Measurements from ENCODE around the gene RHBDF1.

The RHBDF1 gene

DNA sequence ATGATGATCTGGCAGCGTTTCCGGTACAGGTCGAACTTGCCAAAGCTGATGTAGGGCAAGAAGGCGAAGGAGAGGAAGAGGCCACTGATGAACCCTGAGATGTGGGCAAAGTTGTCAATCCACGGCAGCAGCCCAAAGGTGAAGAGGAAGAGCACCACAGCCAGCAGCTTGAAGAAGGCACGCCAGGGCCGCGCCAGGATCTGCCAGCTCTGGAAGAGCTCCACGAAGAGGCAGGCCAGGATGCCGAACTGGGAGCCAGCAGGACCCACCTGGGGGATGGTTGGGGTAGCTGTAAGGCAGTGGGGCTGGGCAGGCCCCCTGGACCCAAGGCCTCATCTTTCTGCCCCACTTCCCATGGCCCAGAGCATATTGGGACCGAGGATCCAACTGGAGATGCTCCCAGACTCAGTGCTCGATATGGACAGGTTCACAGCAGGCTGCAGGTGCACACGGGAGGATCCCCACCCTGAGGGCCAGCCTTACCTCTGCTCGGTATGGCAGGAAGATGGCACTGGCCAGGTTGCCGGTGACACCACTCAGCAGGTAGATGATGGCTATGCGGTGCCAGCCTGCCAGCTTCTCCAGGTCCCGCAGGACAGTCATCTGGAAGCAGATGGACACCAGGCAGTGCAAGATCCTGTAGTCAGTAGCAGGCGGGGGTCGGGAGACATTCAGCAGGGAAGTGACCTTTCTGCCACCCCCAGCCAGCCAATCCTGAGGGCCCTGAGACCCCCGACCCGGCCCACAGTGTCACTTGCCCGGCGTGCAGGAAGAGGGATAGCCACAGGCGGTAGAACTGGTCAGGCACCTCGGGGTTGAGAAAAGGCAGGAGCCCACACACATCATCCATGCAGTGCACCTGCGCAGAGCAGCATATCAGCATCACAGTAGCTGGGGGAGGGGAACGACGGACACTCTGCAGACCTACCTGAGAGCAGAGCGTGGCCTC lies 13.7 kb downstream of the RHBDF1 start:
- peaks cover 17% of the 10 kb centered on the region for H3K79me2 ChIP-seq (ENCODE audit: low read length)
- DNase-seq = no peak
- no peak overlapping the region for H3K27ac ChIP-seq (ENCODE audit: low read length)
- 0 out of 2 replicates have a peak, but pooled peaks cover 3% of the 10 kb centered on the region for H3K36me3 ChIP-seq (replicated peaks; ENCODE audit: insufficient read depth, low read length)
- H3K9ac ChIP-seq (ENCODE audit: low read length) = no peak overlapping the region
- no peaks in the 10 kb centered on the region for H3K9me2 ChIP-seq (replicated peaks; ENCODE audit: insufficient read depth, low read length)
- H3K9me3 ChIP-seq (replicated peaks; ENCODE audit: insufficient read depth, low read length) = no peaks in the 10 kb centered on the region
- no peaks in the 10 kb centered on the region for H4K20me1 ChIP-seq (ENCODE audit: insufficient read depth, low read length)
- no peaks in the 10 kb centered on the region for H3F3A ChIP-seq (ENCODE audit: insufficient read depth, low read length)
- H2AFZ ChIP-seq (ENCODE audit: low read length) = no peak overlapping the region
- no peak for TF ChIP-seq EZH2 (optimal IDR thresholded peaks at IDR 0.05; ENCODE audit: low read depth, low read length)
- TF ChIP-seq, protein P1, sequence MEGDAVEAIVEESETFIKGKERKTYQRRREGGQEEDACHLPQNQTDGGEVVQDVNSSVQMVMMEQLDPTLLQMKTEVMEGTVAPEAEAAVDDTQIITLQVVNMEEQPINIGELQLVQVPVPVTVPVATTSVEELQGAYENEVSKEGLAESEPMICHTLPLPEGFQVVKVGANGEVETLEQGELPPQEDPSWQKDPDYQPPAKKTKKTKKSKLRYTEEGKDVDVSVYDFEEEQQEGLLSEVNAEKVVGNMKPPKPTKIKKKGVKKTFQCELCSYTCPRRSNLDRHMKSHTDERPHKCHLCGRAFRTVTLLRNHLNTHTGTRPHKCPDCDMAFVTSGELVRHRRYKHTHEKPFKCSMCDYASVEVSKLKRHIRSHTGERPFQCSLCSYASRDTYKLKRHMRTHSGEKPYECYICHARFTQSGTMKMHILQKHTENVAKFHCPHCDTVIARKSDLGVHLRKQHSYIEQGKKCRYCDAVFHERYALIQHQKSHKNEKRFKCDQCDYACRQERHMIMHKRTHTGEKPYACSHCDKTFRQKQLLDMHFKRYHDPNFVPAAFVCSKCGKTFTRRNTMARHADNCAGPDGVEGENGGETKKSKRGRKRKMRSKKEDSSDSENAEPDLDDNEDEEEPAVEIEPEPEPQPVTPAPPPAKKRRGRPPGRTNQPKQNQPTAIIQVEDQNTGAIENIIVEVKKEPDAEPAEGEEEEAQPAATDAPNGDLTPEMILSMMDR (IDR thresholded peaks at IDR 0.05; ENCODE audit: low read length) = no peak
- TF ChIP-seq EZH2phosphoT487 (IDR thresholded peaks at IDR 0.05; ENCODE audit: low read length) = no peak
- H3K4me2 ChIP-seq (ENCODE audit: low read depth, low read length) = no peak overlapping the region
- no peak overlapping the region for H3K4me3 ChIP-seq (ENCODE audit: low read length)
- no peaks in the 10 kb centered on the region for H3K4me1 ChIP-seq (ENCODE audit: low read length)
- no peaks in the 10 kb centered on the region for H3K27me3 ChIP-seq (replicated peaks; ENCODE audit: insufficient read depth, low read length)

DNA sequence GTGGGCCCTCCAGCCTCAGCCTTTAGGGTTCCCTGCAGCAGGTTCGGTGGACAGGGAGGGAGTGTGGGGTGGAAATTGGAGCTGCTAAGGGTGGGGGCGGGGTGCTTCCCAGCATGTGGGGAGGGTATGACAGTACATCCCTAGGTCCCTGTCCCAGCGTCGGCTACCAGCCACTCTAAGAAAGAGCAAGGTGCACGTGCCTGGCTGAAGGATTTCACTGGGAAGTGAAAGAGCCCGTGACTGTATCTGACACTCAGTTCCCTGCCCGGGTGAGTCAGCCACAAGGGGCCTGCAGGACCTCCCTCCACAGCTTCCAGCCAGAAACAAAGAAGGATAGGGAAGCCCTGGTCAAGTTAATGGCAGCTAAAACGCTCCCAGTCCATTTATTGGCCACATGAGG lies 14.7 kb downstream of the RHBDF1 start:
- Histone ChIP-seq H3K9me2 (replicated peaks; ENCODE audit: insufficient read depth, low read length) (no peaks in the 10 kb centered on the region), H3K27me3 (replicated peaks; ENCODE audit: insufficient read depth, low read length) (no peaks in the 10 kb centered on the region), H3K36me3 (replicated peaks; ENCODE audit: insufficient read depth, low read length) (0 out of 2 replicates have a peak, but pooled peaks cover 3% of the 10 kb centered on the region), H3K9me3 (replicated peaks; ENCODE audit: insufficient read depth, low read length) (no peaks in the 10 kb centered on the region), H3K4me2 (ENCODE audit: low read depth, low read length) (no peak overlapping the region), H3K4me1 (ENCODE audit: low read length) (no peaks in the 10 kb centered on the region), H3K4me3 (ENCODE audit: low read length) (no peak overlapping the region), H3K27ac (ENCODE audit: low read length) (no peak overlapping the region), H3K9ac (ENCODE audit: low read length) (no peak overlapping the region), H2AFZ (ENCODE audit: low read length) (no peak overlapping the region), H3F3A (ENCODE audit: insufficient read depth, low read length) (peaks cover 6% of the 10 kb centered on the region), H3K79me2 (ENCODE audit: low read length) (peaks cover 23% of the 10 kb centered on the region), H4K20me1 (ENCODE audit: insufficient read depth, low read length) (no peaks in the 10 kb centered on the region)
- no peak for DNase-seq
- TF ChIP-seq, protein P1 (IDR thresholded peaks at IDR 0.05; ENCODE audit: low read length) = no peak
- TF ChIP-seq EZH2phosphoT487 (IDR thresholded peaks at IDR 0.05; ENCODE audit: low read length) (no peak), EZH2 (optimal IDR thresholded peaks at IDR 0.05; ENCODE audit: low read depth, low read length) (no peak)

DNA sequence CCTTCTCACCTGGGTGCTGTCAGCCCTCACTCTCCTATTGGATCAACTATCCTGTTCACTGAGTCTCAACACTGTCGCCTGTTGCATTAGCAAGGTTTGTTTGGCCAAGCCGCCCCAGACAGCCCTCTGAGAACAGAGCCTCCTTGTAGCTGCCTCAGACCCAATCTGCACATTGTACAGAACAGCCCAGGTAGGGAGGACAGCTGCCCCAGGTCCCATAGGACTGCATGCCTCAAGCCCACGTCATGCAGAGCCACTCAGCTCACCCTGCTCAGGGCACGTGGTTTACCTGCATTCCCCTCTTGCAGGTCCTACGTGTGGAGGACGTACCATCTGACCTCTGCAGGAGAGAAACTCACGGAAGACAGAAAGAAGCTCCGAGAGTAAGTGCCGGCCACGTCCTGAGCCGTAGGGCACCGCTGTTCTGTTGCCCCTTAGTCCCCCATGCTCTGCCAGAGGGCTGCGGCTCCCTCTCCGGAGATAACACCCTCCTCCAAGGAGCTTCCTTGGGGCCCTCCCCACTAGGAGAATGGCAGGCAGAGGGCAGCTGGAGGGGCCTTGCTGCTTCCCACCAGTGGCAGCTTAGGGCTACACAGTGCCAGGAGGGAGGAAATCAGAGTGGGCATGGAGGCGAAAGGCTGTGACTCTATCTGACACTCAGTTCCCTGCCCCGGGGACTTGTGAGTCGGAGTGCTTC lies 16.1 kb downstream of the RHBDF1 start:
- no peak overlapping the region for H3K27ac ChIP-seq (ENCODE audit: low read length)

More for the DNA sequence above, 16.1 kb downstream of the RHBDF1 start:
- H3K9ac ChIP-seq (ENCODE audit: low read length) = no peak overlapping the region
- TF ChIP-seq EZH2phosphoT487 (IDR thresholded peaks at IDR 0.05; ENCODE audit: low read length) (no peak), EZH2 (optimal IDR thresholded peaks at IDR 0.05; ENCODE audit: low read depth, low read length) (no peak)
- TF ChIP-seq, protein P1 (IDR thresholded peaks at IDR 0.05; ENCODE audit: low read length) = no peak
- peaks cover 37% of the 10 kb centered on the region for H3K79me2 ChIP-seq (ENCODE audit: low read length)
- no peak overlapping the region for H3K4me3 ChIP-seq (ENCODE audit: low read length)
- no peak overlapping the region for H3K4me2 ChIP-seq (ENCODE audit: low read depth, low read length)
- H3K27me3 ChIP-seq (replicated peaks; ENCODE audit: insufficient read depth, low read length) = no peaks in the 10 kb centered on the region
- no peaks in the 10 kb centered on the region for H3K9me3 ChIP-seq (replicated peaks; ENCODE audit: insufficient read depth, low read length)
- H2AFZ ChIP-seq (ENCODE audit: low read length) = no peak overlapping the region
- no peaks in the 10 kb centered on the region for H3K9me2 ChIP-seq (replicated peaks; ENCODE audit: insufficient read depth, low read length)
- no peak for DNase-seq
- H3F3A ChIP-seq (ENCODE audit: insufficient read depth, low read length) = peaks cover 8% of the 10 kb centered on the region
- H3K4me1 ChIP-seq (ENCODE audit: low read length) = peaks cover 5% of the 10 kb centered on the region; the same call in 1 of the 2 replicates
- no peaks in the 10 kb centered on the region for H4K20me1 ChIP-seq (ENCODE audit: insufficient read depth, low read length)
- H3K36me3 ChIP-seq (replicated peaks; ENCODE audit: insufficient read depth, low read length) = peaks cover 4% of the 10 kb centered on the region; the same call in 1 of the 2 replicates
